22Rv1 (cell line): Measurements from ENCODE around the gene GDPD5.

Experiments
- CTCF ChIP-seq: fragments of 450-650 bp; IDR thresholded peaks from 2 replicates; pipeline ENCODE4 v1.5.1; 2017; ENCODE audit warnings: mild to moderate bottlenecking
- ZFX ChIP-seq: fragments of 450-650 bp; IDR thresholded peaks from 2 replicates; pipeline ENCODE4 v1.6.1; 2017; ENCODE audit warnings: antibody characterized with exemption, borderline replicate concordance

GRCh38 chr11:75507571-75507970 lies 18.2 kb downstream of the GDPD5 start:
- TF ChIP-seq CTCF (no peak), ZFX (no peak)
